KMS-11 (cell line): ENCODE data around the gene PTGR3.

Experiments
- H2AFZ ChIP-seq: fragments of 200-600 bp; sonication (generic); 2 replicates; pipeline ENCODE4 v1.6.1; 2016; ENCODE audit warnings: antibody characterized with exemption, mixed run types, low read depth
- H3K27ac ChIP-seq: fragments of 200-600 bp; sonication (generic); 2 replicates; pipeline ENCODE4 v1.6.1; 2016; ENCODE audit warnings: mild to moderate bottlenecking, mixed run types
- H3K27me3 ChIP-seq: fragments of 200-600 bp; sonication (generic); 2 replicates; pipeline ENCODE4 v1.6.1; 2017; ENCODE audit warnings: mild to moderate bottlenecking, low read depth, mixed run types, moderate library complexity; ENCODE audit not compliant: insufficient read depth
- H3K36me3 ChIP-seq: fragments of 200-600 bp; sonication (generic); 2 replicates; pipeline ENCODE4 v1.6.1; 2017; ENCODE audit warnings: mild to moderate bottlenecking, mixed run types; ENCODE audit not compliant: insufficient read depth
- H3K4me1 ChIP-seq: fragments of 200-600 bp; sonication (generic); 2 replicates; pipeline ENCODE4 v1.6.1; 2016; ENCODE audit warnings: mild to moderate bottlenecking, low read depth, mixed run types; ENCODE audit not compliant: poor library complexity, severe bottlenecking
- H3K4me2 ChIP-seq: fragments of 200-600 bp; sonication (generic); 2 replicates; pipeline ENCODE4 v1.7.0; 2016; ENCODE audit warnings: mild to moderate bottlenecking, mixed run types
- H3K4me3 ChIP-seq: fragments of 200-600 bp; sonication (generic); IDR thresholded peaks from 2 replicates; pipeline ENCODE4 v1.6.1; 2017; ENCODE audit warnings: low read depth, low read length, mixed read lengths; ENCODE audit not compliant: insufficient read depth
- H3K79me2 ChIP-seq: fragments of 200-600 bp; sonication (generic); 2 replicates; pipeline ENCODE4 v1.6.1; 2016; ENCODE audit warnings: low read depth, mixed run types; ENCODE audit not compliant: insufficient read depth
- H3K9ac ChIP-seq: fragments of 200-600 bp; sonication (generic); 2 replicates; pipeline ENCODE4 v1.6.1; 2016; ENCODE audit warnings: mild to moderate bottlenecking, mixed run types
- H4K20me1 ChIP-seq: fragments of 200-600 bp; sonication (generic); 2 replicates; pipeline ENCODE4 v1.6.1; 2016; ENCODE audit warnings: mild to moderate bottlenecking, mixed run types; ENCODE audit not compliant: insufficient read depth
- TF ChIP-seq, protein P1 (sequence below): fragments of 200-600 bp; sonication (generic); conservative IDR thresholded peaks from 2 replicates; pipeline ENCODE4 v1.6.1; 2017; ENCODE audit warnings: low read depth, mild to moderate bottlenecking, antibody characterized with exemption, low read length, moderate library complexity, mixed read lengths

PTGR3 gene

DNA sequence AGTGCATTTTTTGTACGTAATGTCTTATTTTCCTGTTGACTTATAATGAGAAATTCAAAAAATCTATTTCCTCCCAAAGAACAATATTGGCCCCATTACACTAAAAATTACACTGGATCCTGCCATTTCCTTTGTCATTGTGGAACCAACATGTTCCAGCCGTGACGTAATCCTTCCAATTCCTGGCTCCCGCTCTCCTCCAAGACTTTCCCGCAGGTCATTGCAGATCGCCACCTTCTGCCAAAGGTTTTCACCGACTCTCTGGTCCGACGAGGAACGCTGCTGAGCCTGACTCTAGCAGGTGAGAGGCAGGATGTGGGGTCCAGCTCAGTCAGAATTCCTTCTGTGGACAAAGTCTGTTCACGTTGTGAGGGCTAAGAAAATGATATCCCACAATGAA, 38.0 kb downstream of the PTGR3 start:
- Histone ChIP-seq H2AFZ (no peak overlapping the region), H4K20me1 (no peaks in the 10 kb centered on the region), H3K36me3 (no peaks in the 10 kb centered on the region), H3K9ac (no peak overlapping the region), H3K27me3 (no peaks in the 10 kb centered on the region), H3K79me2 (no peaks in the 10 kb centered on the region), H3K4me3 (no peak overlapping the region), H3K27ac (no peak overlapping the region), H3K4me2 (no peak overlapping the region), H3K4me1 (no peaks in the 10 kb centered on the region)
- TF ChIP-seq, protein P1, sequence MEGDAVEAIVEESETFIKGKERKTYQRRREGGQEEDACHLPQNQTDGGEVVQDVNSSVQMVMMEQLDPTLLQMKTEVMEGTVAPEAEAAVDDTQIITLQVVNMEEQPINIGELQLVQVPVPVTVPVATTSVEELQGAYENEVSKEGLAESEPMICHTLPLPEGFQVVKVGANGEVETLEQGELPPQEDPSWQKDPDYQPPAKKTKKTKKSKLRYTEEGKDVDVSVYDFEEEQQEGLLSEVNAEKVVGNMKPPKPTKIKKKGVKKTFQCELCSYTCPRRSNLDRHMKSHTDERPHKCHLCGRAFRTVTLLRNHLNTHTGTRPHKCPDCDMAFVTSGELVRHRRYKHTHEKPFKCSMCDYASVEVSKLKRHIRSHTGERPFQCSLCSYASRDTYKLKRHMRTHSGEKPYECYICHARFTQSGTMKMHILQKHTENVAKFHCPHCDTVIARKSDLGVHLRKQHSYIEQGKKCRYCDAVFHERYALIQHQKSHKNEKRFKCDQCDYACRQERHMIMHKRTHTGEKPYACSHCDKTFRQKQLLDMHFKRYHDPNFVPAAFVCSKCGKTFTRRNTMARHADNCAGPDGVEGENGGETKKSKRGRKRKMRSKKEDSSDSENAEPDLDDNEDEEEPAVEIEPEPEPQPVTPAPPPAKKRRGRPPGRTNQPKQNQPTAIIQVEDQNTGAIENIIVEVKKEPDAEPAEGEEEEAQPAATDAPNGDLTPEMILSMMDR: no peak

DNA sequence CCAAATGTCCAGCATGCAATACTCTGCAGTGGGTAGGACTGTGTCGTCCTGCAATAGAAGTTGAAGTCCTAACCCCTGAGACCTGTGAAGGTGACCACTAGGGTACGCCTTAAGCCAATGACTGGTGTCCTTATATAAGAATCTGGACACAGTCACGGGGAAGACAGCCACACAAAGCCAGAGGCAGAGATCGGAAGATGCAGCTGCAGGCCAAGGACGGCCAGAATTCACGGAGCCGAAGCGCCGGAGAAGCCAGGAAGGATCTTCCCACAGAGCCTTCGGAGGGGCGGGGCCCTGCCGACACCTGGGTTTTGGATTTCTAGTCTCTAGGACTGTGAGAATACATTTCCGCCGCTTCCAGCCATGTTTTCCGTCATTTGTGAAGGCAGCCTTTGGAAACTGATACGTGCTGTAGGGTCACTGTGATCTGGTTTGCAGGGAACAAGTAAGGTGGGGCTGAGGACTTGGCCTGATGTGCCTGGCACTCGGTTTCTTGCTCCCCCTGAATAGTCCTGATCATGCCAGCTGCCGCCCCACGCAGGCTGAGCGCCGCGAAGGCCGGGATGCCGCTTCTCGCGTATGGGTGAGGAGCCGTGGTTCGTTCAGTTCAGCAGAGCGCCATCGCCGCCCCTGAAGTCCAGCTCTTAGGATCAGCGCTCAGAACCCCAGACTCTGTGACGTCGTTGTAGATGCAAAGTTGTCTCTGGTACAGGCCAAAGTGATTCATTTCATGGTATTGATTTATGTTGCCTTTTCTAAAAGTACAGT, 38.7 kb downstream of the PTGR3 start:
- H3K79me2 ChIP-seq: no peaks in the 10 kb centered on the region
- TF ChIP-seq, protein P1: no peak
- no peak overlapping the region for H3K4me2 ChIP-seq
- no peaks in the 10 kb centered on the region for H3K36me3 ChIP-seq
- H3K4me1 ChIP-seq: no peaks in the 10 kb centered on the region
- no peak overlapping the region for H3K27ac ChIP-seq
- no peaks in the 10 kb centered on the region for H3K27me3 ChIP-seq
- no peak overlapping the region for H2AFZ ChIP-seq
- no peak overlapping the region for H3K4me3 ChIP-seq
- no peaks in the 10 kb centered on the region for H4K20me1 ChIP-seq
- no peak overlapping the region for H3K9ac ChIP-seq

DNA sequence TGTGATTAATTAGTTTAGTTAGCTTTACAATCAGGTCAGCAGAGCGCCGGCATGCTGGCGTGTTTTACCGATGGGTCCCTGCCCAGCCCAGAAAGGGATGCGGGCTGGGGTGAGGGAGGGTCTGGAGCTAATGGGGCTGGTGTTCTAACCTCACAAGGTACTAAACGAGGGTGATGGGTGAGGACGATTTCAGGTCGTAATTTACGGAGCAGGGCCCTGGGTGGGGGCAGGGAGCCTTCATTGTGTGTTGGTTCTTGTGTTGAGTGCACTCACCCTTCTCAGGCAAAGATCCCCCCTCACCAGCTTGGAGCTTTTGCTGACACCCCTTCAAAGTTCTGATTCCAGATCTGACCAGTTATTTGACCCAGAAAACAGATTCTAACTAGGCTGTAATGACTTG, 39.5 kb downstream of the PTGR3 start:
- no peak overlapping the region for H2AFZ ChIP-seq
- no peak overlapping the region for H3K27ac ChIP-seq
- no peak overlapping the region for H3K4me2 ChIP-seq
- no peaks in the 10 kb centered on the region for H4K20me1 ChIP-seq
- H3K4me1 ChIP-seq: no peaks in the 10 kb centered on the region
- H3K4me3 ChIP-seq: no peak overlapping the region
- H3K79me2 ChIP-seq: no peaks in the 10 kb centered on the region
- no peaks in the 10 kb centered on the region for H3K27me3 ChIP-seq
- no peaks in the 10 kb centered on the region for H3K36me3 ChIP-seq
- no peak overlapping the region for H3K9ac ChIP-seq
- TF ChIP-seq, protein P1: no peak

DNA sequence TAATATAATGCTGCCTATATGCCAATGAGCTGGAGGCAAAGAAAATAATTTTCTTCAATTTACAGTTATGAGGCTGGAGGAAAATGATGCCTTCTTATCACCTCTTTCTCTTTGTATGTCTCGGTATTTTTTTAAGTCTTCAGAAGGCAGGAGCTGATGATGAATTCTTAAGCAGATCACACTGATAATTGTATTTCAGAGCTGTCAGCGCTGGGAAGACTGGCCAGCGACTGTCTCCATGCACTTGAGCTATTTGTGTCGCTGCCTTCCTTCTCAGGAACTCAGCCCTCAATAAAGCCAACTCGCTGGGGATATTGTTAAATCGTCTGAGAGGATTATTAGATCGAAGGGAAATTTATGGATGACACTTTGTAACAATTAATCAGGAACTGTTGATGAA, 40.3 kb downstream of the PTGR3 start:
- Histone ChIP-seq H3K4me1 (no peaks in the 10 kb centered on the region), H3K4me3 (no peak overlapping the region), H2AFZ (no peak overlapping the region), H3K27me3 (no peaks in the 10 kb centered on the region), H4K20me1 (no peaks in the 10 kb centered on the region), H3K4me2 (no peak overlapping the region), H3K27ac (no peak overlapping the region), H3K79me2 (no peaks in the 10 kb centered on the region), H3K36me3 (no peaks in the 10 kb centered on the region), H3K9ac (no peak overlapping the region)
- TF ChIP-seq, protein P1: no peak
